Endothelial cell of umbilical vein (primary cell): ENCODE results near the gene APOBEC3A. TPM values are rescaled to one million over a fixed set of nuclear protein-coding genes. Genes with fewer than 3 reads are reported as not detected.

Source experiments
- BruUV-seq: library from RNA; stranded (reverse); fragments of 400-500 nt; replicated peaks from 2 replicates; lab custom pipeline; 2021; lab: Mats Ljungman, UMichigan
- CTCF ChIA-PET: fragments of 300-600, 350-600 bp; sonication (Branson Sonifier 250); formaldehyde crosslinking; loops from one replicate; lab custom pipeline; 2021; ENCODE audit warnings: antibody characterized with exemption, inconsistent platforms; lab: Charles Lee
- POLR2A ChIA-PET: fragments of 300-600, 350-600 bp; sonication (Branson Sonifier 250); formaldehyde crosslinking; loops from one replicate; lab custom pipeline; 2021; ENCODE audit warnings: antibody characterized with exemption, inconsistent platforms; lab: Charles Lee
- DNase-seq: peaks from one replicate; pipeline ENCODE4 v3.0.0-alpha.2; 2011; ENCODE audit warnings: low read depth, low spot score
- FAIRE-seq: peaks from 2 replicates; lab custom pipeline; 2011; peaks lifted over from hg19 to GRCh38; lab: Jason Lieb, UNC
- H2AFZ ChIP-seq: 2 replicates; pipeline ENCODE4 v1.6.0; 2012; ENCODE audit warnings: low read depth, low read length, control low read depth, inconsistent platforms
- H3K27ac ChIP-seq: 2 replicates; pipeline ENCODE4 v1.5.1; 2011; ENCODE audit warnings: low read depth, mild to moderate bottlenecking, control low read depth, low read length, moderate library complexity; ENCODE audit not compliant: insufficient read depth
- H3K27me3 ChIP-seq, 2 experiments: 2 replicates each; pipeline versions ENCODE4 v1.6.0 to v1.6.1; 2011; ENCODE audit warnings: low read length in 2 of 2, mixed read lengths in 1 of 2; ENCODE audit not compliant: control insufficient read depth in 2 of 2, insufficient read depth in 2 of 2
- H3K36me3 ChIP-seq, 2 experiments: 2 replicates in 1 of 2; 3 replicates in 1 of 2; pipeline ENCODE4 v1.5.1; 2011; ENCODE audit warnings: low read length in 2 of 2, mild to moderate bottlenecking in 1 of 2, moderate library complexity in 1 of 2; ENCODE audit not compliant: control insufficient read depth in 2 of 2, insufficient read depth in 2 of 2; ENCODE audit errors: extremely low read depth in 1 of 2
- H3K4me1 ChIP-seq: 3 replicates; pipeline ENCODE4 v1.5.1; 2011; ENCODE audit warnings: mild to moderate bottlenecking, low read length; ENCODE audit not compliant: control insufficient read depth, insufficient read depth; ENCODE audit errors: extremely low read depth
- H3K4me2 ChIP-seq: 2 replicates; pipeline ENCODE4 v1.6.1; 2011; ENCODE audit warnings: low read length, control low read depth, mixed read lengths; ENCODE audit not compliant: insufficient read depth
- H3K4me3 ChIP-seq, 3 experiments: fragments of 200-600 bp in 1 of 3; sonication (generic), shearing (Covaris generic) in 1 of 3; replicated peaks in 1 of 3; 2 replicates each; pipeline ENCODE4 v1.5.1; 2011 to 2016; ENCODE audit warnings: control low read depth in 3 of 3, low read length in 3 of 3, mild to moderate bottlenecking in 2 of 3, inconsistent platforms in 1 of 3, low read depth in 1 of 3, moderate library complexity in 1 of 3; ENCODE audit not compliant: insufficient read depth in 1 of 3
- H3K79me2 ChIP-seq: 2 replicates; pipeline ENCODE4 v1.6.0; 2012; ENCODE audit warnings: low read length, inconsistent platforms; ENCODE audit not compliant: control insufficient read depth, insufficient read depth
- H3K9ac ChIP-seq: replicated peaks from 2 replicates; pipeline ENCODE3; 2011; ENCODE audit warnings: low read length, control low read depth; ENCODE audit not compliant: insufficient read depth; ENCODE audit errors: extremely low read depth
- H3K9me1 ChIP-seq: replicated peaks from 3 replicates; pipeline ENCODE4 v1.6.0; 2011; ENCODE audit warnings: mild to moderate bottlenecking, low read length; ENCODE audit not compliant: control insufficient read depth, insufficient read depth; ENCODE audit errors: extremely low read depth
- H3K9me3 ChIP-seq: replicated peaks from 2 replicates; pipeline ENCODE4 v1.5.1; 2012; ENCODE audit warnings: low read length, inconsistent platforms; ENCODE audit not compliant: control insufficient read depth, insufficient read depth
- H4K20me1 ChIP-seq: replicated peaks from 2 replicates; pipeline ENCODE3; 2011; ENCODE audit warnings: mild to moderate bottlenecking, low read length; ENCODE audit not compliant: control insufficient read depth, insufficient read depth; ENCODE audit errors: extremely low read depth
- CTCF ChIP-seq, 2 donors: IDR thresholded peaks; 1 replicate in 1 of 2; 2 replicates in 1 of 2; pipeline ENCODE4 v1.5.1; 2011; ENCODE audit warnings: low read length in 2 of 2, mild to moderate bottlenecking in 2 of 2, moderate library complexity in 2 of 2, control low read depth in 1 of 2, inconsistent platforms in 1 of 2, low read depth in 1 of 2; ENCODE audit not compliant: insufficient read depth in 1 of 2; ENCODE audit errors: extremely low read depth in 1 of 2
- FOS ChIP-seq: IDR thresholded peaks from 2 replicates; pipeline ENCODE4 v1.6.1; 2011; ENCODE audit warnings: mild to moderate bottlenecking, low read length, moderate library complexity, borderline replicate concordance; ENCODE audit not compliant: insufficient read depth
- GATA2 ChIP-seq: IDR thresholded peaks from 2 replicates; pipeline ENCODE4 v1.7.0; 2011; ENCODE audit warnings: low read depth, mild to moderate bottlenecking, moderate library complexity, mixed read lengths, low read length; ENCODE audit not compliant: insufficient read length, insufficient read depth
- JUN ChIP-seq: IDR thresholded peaks from 2 replicates; pipeline ENCODE4 v1.6.1; 2011; ENCODE audit warnings: borderline replicate concordance, low read depth; ENCODE audit not compliant: insufficient read length, insufficient read depth
- MYC ChIP-seq: IDR thresholded peaks from one replicate; pipeline ENCODE4 v1.6.1; 2011; ENCODE audit warnings: mild to moderate bottlenecking, low read depth, low read length
- POLR2A ChIP-seq: IDR thresholded peaks from 2 replicates; pipeline ENCODE4 v1.6.1; 2012; ENCODE audit warnings: low read depth, mild to moderate bottlenecking, control low read depth, low read length
- POLR2AphosphoS5 ChIP-seq: IDR thresholded peaks from 2 replicates; pipeline ENCODE4 v1.6.1; 2012; ENCODE audit warnings: low read depth, mild to moderate bottlenecking, control low read depth, low read length, moderate library complexity; ENCODE audit not compliant: insufficient read depth
- dilution Hi-C: fragments of 300-500 bp; cut with MboI; formaldehyde crosslinking; loops from one replicate; pipeline ENCODE4 v1.15.0; 2019; ENCODE audit warnings: low sequenced_read_pairs; ENCODE audit not compliant: extremely low pct_ligation_motif_present
- intact Hi-C: fragments of 100-400 bp; cut with micrococcal nuclease; formaldehyde crosslinking; loops from one replicate; pipeline ENCODE4 v1.10.0; 2022
- polyA plus RNA-seq, 4 experiments: library from polyadenylated mRNA; depleted of rRNA in 3 of 4; stranded (reverse) in 3 of 4; unstranded in 1 of 4; fragments of >200 nt; gene quantifications; 2 replicates each; pipeline versions ENCODE4 v1.2.1 to v1.2.3, GENCODE V29; 2011 to 2012; ENCODE audit warnings: missing spikeins in 1 of 4
- total RNA-seq: library from RNA; stranded (reverse); gene quantifications from 2 replicates; pipeline ENCODE4 v1.2.3, GENCODE V29; 2021
- TF ChIP-seq, protein P1 (sequence below): IDR thresholded peaks from 2 replicates; pipeline ENCODE4 v1.6.1; 2011; ENCODE audit not compliant: insufficient read depth, insufficient read length

The APOBEC3A gene
- total and polyA plus RNA-seq, 2 donors (not counting 3 experiments of a cell fraction or from before 2014, with no cell fraction given): not detected

DNA sequence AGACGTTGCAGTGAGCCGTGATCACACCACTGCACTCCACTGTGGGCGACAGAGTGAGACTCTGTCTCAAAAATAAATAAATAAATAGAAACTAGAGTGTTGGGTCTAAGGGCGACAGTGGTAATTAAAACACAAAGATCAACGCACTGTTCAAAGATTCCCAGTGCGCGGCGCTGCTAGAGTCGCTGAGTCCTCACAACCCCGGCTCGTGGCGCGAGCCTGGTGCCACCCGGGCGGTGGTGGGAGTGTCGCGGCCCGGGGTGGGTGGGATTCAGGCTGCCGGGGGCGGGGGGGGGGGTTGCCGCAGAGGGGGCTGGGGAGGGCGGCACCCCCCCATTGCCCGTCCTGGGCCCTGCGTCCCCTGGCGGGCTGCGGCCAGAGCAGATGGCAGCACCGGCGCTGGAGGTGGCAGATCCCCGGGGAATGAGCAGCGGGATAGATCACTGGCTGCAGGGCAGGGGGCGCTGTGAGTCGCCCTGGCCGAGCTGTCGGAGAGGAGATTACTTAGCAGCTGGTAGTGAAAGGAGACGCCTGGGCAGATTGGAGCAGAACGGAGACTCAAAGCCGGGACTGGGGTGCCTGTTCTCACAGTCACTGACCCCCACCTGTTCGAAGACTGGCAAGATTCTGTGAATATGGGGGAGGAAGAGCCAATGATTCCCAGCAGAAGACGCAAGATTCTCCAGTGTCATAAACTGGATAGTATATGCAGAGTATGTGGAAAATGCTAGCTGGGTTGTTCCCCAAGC, 30.2 kb upstream of the APOBEC3A start:
- TF ChIP-seq CTCF (IDR thresholded peaks at IDR 0.05; ENCODE audit: extremely low read depth in 1 of 2, insufficient read depth in 1 of 2, low read depth in 1 of 2, low read length in 2 of 2) (peak; percentile 64 to 90), FOS (no peak)
- peaks cover 0 to 2% of the 10 kb centered on the region in 2 experiments for H3K27me3 ChIP-seq

GRCh38 chr22:38930512-38930911, 26.9 kb upstream of the APOBEC3A start:
- H3K4me3 ChIP-seq: no peak overlapping the region
- TF ChIP-seq, protein P1, sequence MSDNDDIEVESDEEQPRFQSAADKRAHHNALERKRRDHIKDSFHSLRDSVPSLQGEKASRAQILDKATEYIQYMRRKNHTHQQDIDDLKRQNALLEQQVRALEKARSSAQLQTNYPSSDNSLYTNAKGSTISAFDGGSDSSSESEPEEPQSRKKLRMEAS: no peak
- no peak for TF ChIP-seq CTCF (IDR thresholded peaks at IDR 0.05; ENCODE audit: extremely low read depth in 1 of 2, insufficient read depth in 1 of 2, low read depth in 1 of 2, low read length in 2 of 2)
- no peak for TF ChIP-seq POLR2A
- TF ChIP-seq GATA2: no peak
- TF ChIP-seq JUN: no peak
- TF ChIP-seq POLR2AphosphoS5: no peak
- no peak for TF ChIP-seq MYC
- ChIA-PET CTCF (interaction anchor here (1.0 to 1.4 kb wide), 3 partner anchors 39 to 161 kb away, joined by 3 to 4 read pairs (median 3); no protein-coding TSS in a partner anchor), POLR2A (interaction anchor here (0.6 kb wide), 1 partner anchor 68 kb away, joined by 16 read pairs; no protein-coding TSS in a partner anchor)
- H3K4me1 ChIP-seq: no peaks in the 10 kb centered on the region
- dilution Hi-C loops (no loop called here), intact Hi-C loops (no loop called here)
- BruUV-seq: no TSS peak
- no peaks in the 10 kb centered on the region for H4K20me1 ChIP-seq
- no peak overlapping the region for H3K27ac ChIP-seq
- no peaks in the 10 kb centered on the region for H3K9me1 ChIP-seq
- FAIRE-seq: no peak
- no peak for DNase-seq
- H3K9ac ChIP-seq: no peak overlapping the region
- H3K9me3 ChIP-seq: no peaks in the 10 kb centered on the region
- no peaks in the 10 kb centered on the region for H3K79me2 ChIP-seq
- H3K27me3 ChIP-seq: peaks cover 4 to 6% of the 10 kb centered on the region in 2 experiments
- no peak overlapping the region for H2AFZ ChIP-seq
- no peak overlapping the region for H3K4me2 ChIP-seq
- no peaks in the 10 kb centered on the region for H3K36me3 ChIP-seq

More for the DNA sequence above, 30.2 kb upstream of the APOBEC3A start:
- H2AFZ ChIP-seq: no peak overlapping the region
- peaks cover 18% of the 10 kb centered on the region for H3K4me1 ChIP-seq
- FAIRE-seq (no peak), DNase-seq (peak; percentile 63)
- H3K4me3 ChIP-seq: no peak overlapping the region
- H4K20me1 ChIP-seq: no peaks in the 10 kb centered on the region
- POLR2A ChIA-PET: interaction anchor here (0.7 kb wide), 1 partner anchor 396 kb away, joined by 5 read pairs; no protein-coding TSS in a partner anchor
- H3K79me2 ChIP-seq: no peaks in the 10 kb centered on the region
- no peaks in the 10 kb centered on the region for H3K36me3 ChIP-seq
- no peak overlapping the region for H3K27ac ChIP-seq
- dilution Hi-C loops (no loop called here), intact Hi-C loops (loop anchor here (10.0 kb wide), 1 partner anchor 58 kb away; the partner anchor contains the start of gene APOBEC3B)
- H3K9me1 ChIP-seq: no peaks in the 10 kb centered on the region
- BruUV-seq: no TSS peak
- H3K9ac ChIP-seq: no peak overlapping the region
- no peaks in the 10 kb centered on the region for H3K9me3 ChIP-seq
- CTCF ChIA-PET: interaction anchor here (0.6 to 2.5 kb wide), 21 partner anchors 8 to 202 kb away, joined by 3 to 26 read pairs (median 4); partner anchors contain the start of gene CBX6
- no peak overlapping the region for H3K4me2 ChIP-seq
